ENCODE results near the gene COL5A1.

COL5A1 gene

GRCh38 chr9:134641173-134641989 is at the start of gene COL5A1:
Gene COL5A1 (plus strand): TSS chr9:134641803. CDS start chr9:134642188, 385 bp downstream.
- peak; percentile 4 for DNase-seq

GRCh38 chr9:134592018-134592818 is 49.4 kb upstream of the COL5A1 start:
- no peak for DNase-seq

GRCh38 chr9:134592819-134593200 is 48.8 kb upstream of the COL5A1 start:
- no peak for DNase-seq

DNA sequence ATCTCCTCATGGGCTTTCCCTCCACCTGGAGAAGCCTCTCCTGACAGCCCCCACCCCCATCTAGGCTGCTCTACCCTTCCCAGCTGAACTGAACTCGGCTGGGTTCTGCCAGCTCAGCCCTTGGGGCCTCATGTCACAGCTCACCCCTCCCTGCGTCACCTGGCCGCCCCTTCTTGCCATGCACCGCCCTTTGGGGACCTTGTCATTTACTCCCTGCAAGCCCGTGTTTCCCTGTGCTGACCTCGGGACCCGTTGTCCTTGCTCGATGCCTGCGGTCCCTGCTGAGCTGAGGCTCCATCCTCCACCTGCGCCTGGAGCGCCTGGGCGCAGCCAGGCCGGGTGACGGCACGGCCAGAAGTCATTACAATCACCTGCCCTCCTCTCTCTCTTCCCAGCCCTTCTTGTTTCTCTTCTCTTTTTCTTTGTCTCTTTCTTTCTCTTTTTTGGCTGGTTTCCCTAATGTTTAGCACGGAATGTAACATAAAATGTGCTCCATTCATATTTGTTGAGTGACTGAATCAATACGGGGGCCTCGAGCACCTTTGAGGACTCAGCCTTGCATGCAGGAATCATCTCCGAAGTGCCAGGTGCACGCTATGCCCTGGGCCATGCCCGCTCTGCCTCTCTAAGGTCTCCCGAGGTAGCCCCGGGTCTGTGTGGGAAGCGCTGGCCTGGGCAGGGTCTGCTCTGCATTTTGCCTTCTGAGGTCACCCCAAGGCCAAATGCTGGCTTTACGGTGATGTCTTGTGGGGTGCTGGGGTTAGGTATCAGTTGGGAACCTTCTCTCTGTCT is 48.1 kb upstream of the COL5A1 start:
- DNase-seq, result no peak

DNA sequence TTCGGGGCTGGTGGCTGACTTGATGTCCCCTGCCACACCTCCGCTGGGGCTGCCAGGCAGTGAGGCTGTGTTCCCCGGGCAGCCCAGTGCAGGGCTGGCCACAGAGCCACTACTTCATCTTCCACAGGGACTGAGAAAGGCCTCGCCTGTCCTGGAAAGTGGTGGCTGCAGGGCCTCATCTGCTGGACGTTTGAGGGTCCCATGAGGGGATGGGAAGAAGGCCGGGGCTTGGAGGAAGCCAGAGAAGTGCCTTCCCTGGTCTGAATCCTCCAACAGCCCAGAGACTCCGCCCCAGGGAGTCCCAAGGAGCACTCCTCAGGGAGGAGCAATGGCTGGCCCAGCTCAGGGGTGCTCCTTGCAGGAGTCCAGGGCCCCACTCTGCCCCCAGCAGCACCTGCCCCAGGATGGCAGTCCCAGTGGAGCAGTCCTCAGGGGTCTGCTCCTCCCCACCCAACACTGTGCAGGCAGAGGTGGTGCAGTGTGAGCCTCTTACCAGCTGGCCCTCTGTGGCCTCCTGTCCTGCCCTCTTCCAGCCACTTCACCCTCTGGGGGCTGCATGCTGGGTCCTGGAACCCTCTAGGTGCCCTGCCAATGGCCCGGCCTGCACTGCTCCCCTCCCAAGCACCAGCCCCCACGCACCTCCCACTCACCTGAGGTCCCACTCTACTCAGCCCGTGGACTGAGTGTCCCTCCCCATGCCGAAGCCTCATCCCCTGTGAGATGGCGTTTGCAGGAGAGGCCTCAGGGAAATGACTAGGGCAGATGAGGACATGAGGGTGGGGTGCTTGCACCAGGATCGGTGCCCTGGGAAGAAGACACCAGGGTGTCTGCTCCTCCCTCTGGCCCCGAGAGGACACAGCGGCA is 47.3 kb upstream of the COL5A1 start:
- DNase-seq, result no peak

- no peak for DNase-seq
These were observed 46.6 kb upstream of the COL5A1 start for GRCh38 chr9:134595014-134595413.

- DNase-seq, result no peak
These were observed 44.3 kb upstream of the COL5A1 start for GRCh38 chr9:134597041-134597913.

DNA sequence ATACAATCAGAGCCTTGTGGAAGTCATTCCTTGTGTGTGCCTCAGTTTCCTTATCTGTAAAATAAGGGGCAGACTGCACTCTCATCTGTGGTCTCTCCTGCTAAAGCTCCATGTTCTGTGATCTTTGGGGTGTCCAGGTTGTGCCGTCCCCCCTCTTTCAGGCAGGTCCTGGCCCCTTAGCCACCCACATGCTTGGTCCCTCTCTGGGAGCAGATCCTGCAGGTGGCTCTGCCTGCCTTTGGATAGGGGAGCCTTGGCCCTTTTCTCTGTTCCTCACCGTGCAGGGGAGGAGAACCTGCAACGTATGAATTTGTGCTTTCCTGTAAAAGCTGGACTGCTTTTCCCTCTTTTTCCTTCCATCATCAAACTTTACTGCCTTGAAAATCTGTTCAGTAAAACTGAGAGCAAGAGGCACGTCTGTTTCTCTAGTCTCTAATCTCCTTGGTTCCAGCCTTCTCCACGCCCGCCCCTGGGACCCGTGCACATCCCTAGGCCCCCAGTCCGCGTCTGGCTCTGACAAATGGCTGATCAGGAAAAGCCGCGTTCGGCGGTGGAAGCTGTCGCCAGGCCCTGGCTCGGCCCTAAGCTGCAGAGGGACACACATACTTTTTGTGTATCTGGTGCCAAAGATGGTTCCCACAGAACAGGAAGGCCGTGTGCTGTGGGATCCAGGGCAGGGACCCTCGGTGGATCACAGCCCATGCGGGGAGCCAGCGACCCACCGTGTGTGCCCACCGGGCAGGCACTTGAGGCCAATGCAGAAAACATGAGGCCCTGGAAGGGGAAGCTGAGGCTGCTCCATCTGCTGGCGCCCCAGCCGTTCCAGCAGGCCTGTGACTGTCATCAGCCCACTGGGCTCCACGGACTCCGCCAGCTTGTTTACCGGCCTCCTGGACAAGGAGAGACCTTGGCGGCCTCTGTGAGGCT is 43.4 kb upstream of the COL5A1 start:
- DNase-seq, result no peak

GRCh38 chr9:134598884-134599245 is 42.7 kb upstream of the COL5A1 start:
- no peak for DNase-seq

DNA sequence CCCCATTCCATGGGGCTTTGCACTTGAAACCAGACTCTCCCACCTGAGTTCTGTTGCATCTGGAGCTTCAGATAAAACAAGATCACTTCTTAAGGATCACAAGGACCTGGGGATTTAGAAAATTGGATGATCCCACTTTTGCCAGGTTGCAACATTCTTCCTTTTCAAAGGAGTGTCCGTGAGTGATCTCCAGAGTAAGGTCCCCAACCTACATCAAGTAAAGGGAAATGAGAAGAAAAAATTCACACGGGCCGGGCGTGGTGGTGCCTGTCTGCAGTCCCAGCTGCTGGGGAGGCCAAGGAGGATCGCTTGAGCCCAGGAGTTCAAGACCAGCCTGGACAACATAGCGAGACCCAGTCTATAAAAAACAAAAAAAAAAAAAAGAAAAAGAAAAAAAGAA is 41.2 kb upstream of the COL5A1 start:
- no peak for DNase-seq

- DNase-seq, result no peak
These were observed 40.6 kb upstream of the COL5A1 start for GRCh38 chr9:134600836-134601638.

GRCh38 chr9:134601764-134602163 is 39.8 kb upstream of the COL5A1 start:
- no peak for DNase-seq

DNA sequence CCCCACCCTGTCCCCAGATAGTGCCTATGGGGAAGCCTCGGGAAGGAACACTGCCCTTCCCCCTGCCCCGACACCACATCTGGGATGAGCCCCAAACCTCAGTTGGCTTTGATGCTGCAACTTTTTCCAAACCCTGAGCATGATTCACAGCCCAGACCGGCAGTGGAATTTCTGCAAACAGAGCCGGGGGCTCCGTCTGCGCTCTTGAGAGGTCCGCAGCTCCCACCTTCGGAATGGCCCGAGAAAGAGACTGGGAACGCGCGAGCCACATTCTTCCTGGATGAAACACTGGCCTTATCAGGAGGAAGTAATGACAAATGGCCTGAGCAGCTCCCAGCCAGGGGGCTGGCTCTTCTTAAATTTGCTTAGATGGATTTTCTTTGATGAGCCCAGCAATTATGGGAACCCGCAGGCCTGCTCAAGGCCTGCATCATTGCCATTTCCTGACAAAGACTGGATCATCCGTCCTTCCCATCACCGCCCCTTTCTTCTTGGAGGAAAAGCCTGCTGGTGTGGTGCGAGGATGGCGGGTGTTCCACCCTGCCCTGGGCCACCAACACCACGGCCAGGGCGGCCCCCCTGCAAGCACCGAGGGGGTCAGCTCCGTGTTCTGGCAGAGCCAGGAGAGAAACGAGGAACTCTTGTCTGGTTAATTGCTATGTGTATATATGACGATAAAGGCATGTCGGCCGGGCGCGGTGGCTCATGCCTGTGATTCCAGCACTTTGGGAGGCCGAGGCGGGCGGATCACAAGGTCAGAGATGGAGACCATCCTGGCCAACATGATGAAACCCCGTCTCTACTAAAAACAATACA is 38.8 kb upstream of the COL5A1 start:
- no peak for DNase-seq

DNA sequence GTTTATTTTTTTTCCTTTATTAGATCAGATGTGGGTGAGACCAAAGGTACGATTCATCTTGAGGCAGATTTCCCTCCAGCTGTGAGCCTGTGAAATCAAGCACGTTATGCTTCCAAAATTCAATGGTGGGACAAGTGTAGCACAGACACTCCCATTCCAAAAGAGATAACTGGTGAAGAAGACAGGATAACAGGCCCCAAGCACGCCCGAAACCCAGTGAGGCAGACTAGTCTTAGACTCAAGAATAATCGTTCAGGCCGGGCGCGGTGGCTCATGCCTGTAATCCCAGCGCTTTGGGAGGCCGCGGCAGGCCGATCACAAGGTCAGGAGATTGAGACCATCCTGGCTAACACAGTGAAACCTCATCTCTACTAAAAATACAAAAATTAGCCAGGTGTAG is 36.8 kb upstream of the COL5A1 start:
- no peak for DNase-seq

DNA sequence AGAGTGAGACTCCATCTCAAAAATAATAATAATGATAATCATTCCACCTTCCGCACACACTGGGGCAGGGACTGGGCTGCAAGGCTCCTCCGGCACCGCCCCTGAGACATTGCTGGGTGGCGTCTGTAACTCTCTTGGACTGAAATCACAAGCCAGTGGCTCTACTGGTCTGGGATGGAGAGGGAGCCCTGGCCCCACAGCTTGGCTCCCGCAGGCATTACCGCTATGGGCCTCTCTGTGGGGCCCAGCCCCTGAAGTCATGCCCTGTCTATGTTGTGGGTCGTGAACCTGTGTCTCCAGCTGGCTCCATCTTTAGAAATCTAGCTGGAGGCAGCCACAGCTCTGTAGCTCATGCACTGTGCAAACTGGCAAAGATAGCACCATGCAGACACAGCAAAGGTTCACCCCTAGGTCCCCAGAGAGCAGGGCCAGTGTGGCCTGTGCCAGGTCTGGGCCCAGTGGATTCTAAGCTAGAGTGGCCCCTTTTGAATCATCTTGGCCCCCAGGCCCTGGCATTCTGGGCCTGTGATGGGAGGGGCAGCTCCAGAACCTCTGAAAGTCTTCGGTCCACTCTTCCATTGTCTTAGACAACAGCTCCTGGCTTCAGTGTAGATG is 36.1 kb upstream of the COL5A1 start:
- no peak for DNase-seq

DNA sequence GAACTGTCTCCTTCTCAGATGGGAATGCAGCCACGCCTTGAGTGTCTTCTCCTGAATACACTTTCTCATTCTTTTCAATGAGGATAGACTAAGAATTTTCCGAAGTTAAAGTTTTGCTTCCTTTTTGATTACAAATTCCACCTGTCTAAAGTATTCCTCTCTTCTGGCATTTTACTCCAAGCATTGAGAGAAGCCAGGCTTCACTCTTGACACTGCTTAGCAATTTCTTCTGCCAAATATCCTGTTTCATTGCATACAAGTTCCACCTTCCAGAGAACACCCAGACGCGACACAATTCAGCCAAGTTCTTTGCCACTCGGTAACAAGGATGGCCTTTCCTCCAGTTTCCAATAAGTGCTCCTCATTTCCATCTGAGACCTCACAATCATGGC is 35.6 kb upstream of the COL5A1 start:
- DNase-seq, result no peak

GRCh38 chr9:134606951-134607731 is 34.5 kb upstream of the COL5A1 start:
- DNase-seq, result no peak

Data from CD4-positive, alpha-beta T cell treated with Interleukin-4 for 4 hours (primary cell).